Heart left ventricle (tissue), 16 donors: ENCODE measurements around the gene DZIP1. TPM values are rescaled to one million over a fixed set of nuclear protein-coding genes. Genes with fewer than 3 reads are reported as not detected.
A peak's percentile ranks its signal among the peaks of the same experiment; 100 is the strongest.

Source experiments
- ATAC-seq, 4 donors: fragments of 200-7000 bp; cut with Tn5 transposase; one replicate each; pipeline ENCODE4 v1.9.1; 2020 to 2022; ENCODE audit warnings: moderate library complexity in 4 of 4, mild to moderate bottlenecking in 3 of 4, moderate number of reproducible peaks in 1 of 4
- DNase-seq, 5 donors: peaks; one replicate each; pipeline ENCODE4 v3.0.0-alpha.2; 2020
- H3K27ac ChIP-seq, 12 donors: fragments of 200-600 bp; sonication (generic) in 4 of 12; one replicate each; pipeline versions ENCODE4 v1.5.0 to v1.8.0; 2016 to 2022; ENCODE audit warnings: mild to moderate bottlenecking in 2 of 12
- H3K27me3 ChIP-seq, 9 donors: fragments of 200-600 bp; sonication (generic) in 2 of 9; one replicate each; pipeline versions ENCODE4 v1.5.1 to v1.8.0; 2016 to 2022; ENCODE audit warnings: mild to moderate bottlenecking in 3 of 9
- H3K36me3 ChIP-seq, 9 donors: fragments of 200-600 bp; sonication (generic) in 2 of 9; one replicate each; pipeline versions ENCODE4 v1.5.0 to v1.8.0; 2018 to 2022; ENCODE audit warnings: mild to moderate bottlenecking in 2 of 9
- H3K4me1 ChIP-seq, 12 donors: fragments of 200-600 bp; sonication (generic) in 4 of 12; one replicate each; pipeline versions ENCODE4 v1.5.0 to v1.8.0; 2016 to 2022; ENCODE audit warnings: mild to moderate bottlenecking in 3 of 12
- H3K4me3 ChIP-seq, 12 donors: fragments of 200-600 bp; sonication (generic) in 4 of 12; one replicate each; pipeline versions ENCODE4 v1.5.0 to v1.8.0; 2017 to 2022; ENCODE audit warnings: mild to moderate bottlenecking in 9 of 12, moderate library complexity in 4 of 12
- H3K9me3 ChIP-seq, 12 donors: fragments of 200-600 bp; sonication (generic) in 4 of 12; one replicate each; pipeline versions ENCODE4 v1.5.0 to v1.8.0; 2016 to 2022; ENCODE audit warnings: mild to moderate bottlenecking in 1 of 12
- POLR2A ChIP-seq, 2 donors: fragments of 450-650 bp; IDR thresholded peaks; one replicate each; pipeline ENCODE4 v1.6.1; 2017; ENCODE audit warnings: antibody characterized with exemption in 2 of 2, mild to moderate bottlenecking in 2 of 2, moderate library complexity in 2 of 2
- WGBS, 4 donors: extraction: QIAGEN DNeasy Blood & Tissue Kit in 2 of 4; methylation state at CpG; one replicate each; pipeline versions ENCODE4 v1.1.5 to v1.1.7; 2013 to 2018; 5-methylcytosine and 5-hydroxymethylcytosine counted together
- intact Hi-C, 10 donors: fragments of 100-400 bp; cut with DNase I; formaldehyde crosslinking; loops; one replicate each; pipeline versions ENCODE4 v1.11.1 to v1.14.2; 2022
- polyA plus RNA-seq, 2 donors: library from polyadenylated mRNA; stranded (reverse); fragments of 200-250 nt; gene quantifications; one replicate each; pipeline ENCODE4 v1.2.3, GENCODE V29; 2013
- total RNA-seq, 9 donors: library from RNA; depleted of rRNA in 2 of 9; stranded (reverse); fragments of >200 nt in 2 of 9; fragmentation: NEBNext Ultra II Directional in 3 of 9; extraction: Animal tissue kit (Norgen Biotek cat#: 25700) in 3 of 9; gene quantifications; one replicate each; pipeline versions ENCODE4 v1.1.0 to v1.2.4, GENCODE V29; 2016 to 2023
- TF ChIP-seq, protein P1 (sequence below), 12 donors: fragments of 200-600 bp; sonication (generic) in 4 of 12; IDR thresholded peaks; one replicate each; pipeline versions ENCODE4 v1.5.0 to v1.8.0; 2018 to 2022; ENCODE audit warnings: antibody characterized with exemption in 12 of 12, mild to moderate bottlenecking in 5 of 12
- donor health status: ischemic (EF 13 %, LVEDD 7.1; RV severe dilation, severe dysfunction).
- donor health status: healthy with polysubstance abuse.
- donor health status: DM: no; HTN: yes; CAD: no.
- donor health status: DM: no; HTN: no; CAD: no.
- donor health status: ischemic (EF 25% LVEDD 6.9; RV normal size, moderate dysfunction).
- donor health status: ischemic (EF 25% LVEDD 5.7; RV mildly dilated, moderate dysfunction).
- donor health status: healthy.
- donor health status: DM: yes; HTN: yes; CAD: no.
- donor health status: ischemic (EF 35%, LVEDD 5.7; RV mildly dilated, moderate dysfunction).
- donor health status: nonischemic (EF 11% LVEDD 7.7; RV severe dilation, severe dysfunction).
- donor health status: DM: yes; HTN: yes; CAD: no.
- donor health status: PGD.
- donor health status: ischemic (EF 29% LVEDD 5.4; RV normal size, mild dysfunction).
- donor health status: nonischemic (EF 23%, LVEDD 6.1; RV moderate dilation, normal function).

The DZIP1 gene
- total and polyA plus RNA-seq, 11 donors: 1.9 to 6.9 (median 4.2) TPM

GRCh38 chr13:95660981-95661581 lies 16.6 kb upstream of the DZIP1 start:
- Histone ChIP-seq H3K27ac (no peak overlapping the region), H3K36me3 (no peaks in the 10 kb centered on the region), H3K9me3 (peaks cover 0 to 28% (median 12%) of the 10 kb centered on the region in 12 donors), H3K27me3 (peaks cover 0 to 7% (median 0%) of the 10 kb centered on the region in 9 donors), H3K4me3 (no peak overlapping the region), H3K4me1 (no peaks in the 10 kb centered on the region)
- no peak for TF ChIP-seq POLR2A (IDR thresholded peaks at IDR 0.05)
- TF ChIP-seq, protein P1, sequence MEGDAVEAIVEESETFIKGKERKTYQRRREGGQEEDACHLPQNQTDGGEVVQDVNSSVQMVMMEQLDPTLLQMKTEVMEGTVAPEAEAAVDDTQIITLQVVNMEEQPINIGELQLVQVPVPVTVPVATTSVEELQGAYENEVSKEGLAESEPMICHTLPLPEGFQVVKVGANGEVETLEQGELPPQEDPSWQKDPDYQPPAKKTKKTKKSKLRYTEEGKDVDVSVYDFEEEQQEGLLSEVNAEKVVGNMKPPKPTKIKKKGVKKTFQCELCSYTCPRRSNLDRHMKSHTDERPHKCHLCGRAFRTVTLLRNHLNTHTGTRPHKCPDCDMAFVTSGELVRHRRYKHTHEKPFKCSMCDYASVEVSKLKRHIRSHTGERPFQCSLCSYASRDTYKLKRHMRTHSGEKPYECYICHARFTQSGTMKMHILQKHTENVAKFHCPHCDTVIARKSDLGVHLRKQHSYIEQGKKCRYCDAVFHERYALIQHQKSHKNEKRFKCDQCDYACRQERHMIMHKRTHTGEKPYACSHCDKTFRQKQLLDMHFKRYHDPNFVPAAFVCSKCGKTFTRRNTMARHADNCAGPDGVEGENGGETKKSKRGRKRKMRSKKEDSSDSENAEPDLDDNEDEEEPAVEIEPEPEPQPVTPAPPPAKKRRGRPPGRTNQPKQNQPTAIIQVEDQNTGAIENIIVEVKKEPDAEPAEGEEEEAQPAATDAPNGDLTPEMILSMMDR (IDR thresholded peaks at IDR 0.05): peak; percentile 39 to 67 (median 52)
- peak in 1 of 5 donors; percentile 16 for DNase-seq
- intact Hi-C loops: loop anchor here in 4 of 10 donors (5.0 to 10.0 kb wide), 5 partner anchors 124 to 474 kb away; no protein-coding TSS in a partner anchor
- ATAC-seq: no peak

GRCh38 chr13:95659500-95659899 lies 15.0 kb upstream of the DZIP1 start:
- H3K4me1 ChIP-seq: no peaks in the 10 kb centered on the region
- TF ChIP-seq POLR2A (IDR thresholded peaks at IDR 0.05): no peak
- H3K27me3 ChIP-seq: peaks cover 0 to 7% (median 0%) of the 10 kb centered on the region in 9 donors
- H3K9me3 ChIP-seq: peaks cover 0 to 12% (median 0%) of the 10 kb centered on the region in 12 donors
- no peak for DNase-seq
- no peak overlapping the region for H3K27ac ChIP-seq
- no peaks in the 10 kb centered on the region for H3K36me3 ChIP-seq
- no peak overlapping the region for H3K4me3 ChIP-seq
- no peak for ATAC-seq
- intact Hi-C loops: loop anchor here in 3 of 10 donors (5.0 to 10.0 kb wide), 3 partner anchors 122 to 155 kb away; no protein-coding TSS in a partner anchor

- WGBS, 4 donors: 46 to 63% (median 59%) methylated on average over 3 of the region's 3 CpGs
- peaks cover 0 to 8% (median 0%) of the 10 kb centered on the region in 9 donors for H3K27me3 ChIP-seq
- no peak overlapping the region for H3K4me3 ChIP-seq
- intact Hi-C loops: loop anchor here in 3 of 10 donors (5.0 to 10.0 kb wide), 3 partner anchors 119 to 152 kb away; no protein-coding TSS in a partner anchor
- no peak overlapping the region for H3K27ac ChIP-seq
- H3K4me1 ChIP-seq: no peaks in the 10 kb centered on the region
- peaks cover 0 to 9% (median 0%) of the 10 kb centered on the region in 12 donors for H3K9me3 ChIP-seq
- TF ChIP-seq POLR2A (IDR thresholded peaks at IDR 0.05): no peak
- TF ChIP-seq, protein P1 (IDR thresholded peaks at IDR 0.05): no peak
- H3K36me3 ChIP-seq: no peaks in the 10 kb centered on the region
- ATAC-seq (no peak), DNase-seq (no peak)
Measured at GRCh38 chr13:95656386-95657015, 12.0 kb upstream of the DZIP1 start.

DNA sequence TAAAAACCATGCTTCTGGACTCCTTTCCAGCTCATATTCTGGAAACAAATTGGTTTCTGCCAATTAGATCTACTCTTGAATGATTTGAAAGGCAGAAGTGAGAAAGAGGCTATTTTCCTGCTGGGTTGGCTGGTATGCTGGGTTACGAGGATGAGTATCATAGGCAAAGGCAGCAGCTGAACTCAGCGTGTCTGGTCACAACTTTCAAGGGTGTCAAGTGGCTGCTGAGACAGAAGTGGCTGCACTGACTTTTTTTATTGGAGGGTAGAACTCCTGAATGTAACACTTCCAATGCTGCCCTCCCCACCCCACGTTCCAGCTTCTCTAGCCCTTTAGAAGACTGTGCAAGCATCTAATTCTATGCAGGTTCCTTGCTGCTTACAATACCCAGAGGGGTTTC lies 8.3 kb upstream of the DZIP1 start:
- no peak overlapping the region for H3K27ac ChIP-seq

More for the DNA sequence above, 8.3 kb upstream of the DZIP1 start:
- WGBS, 4 donors: 31 to 45% (median 37%) methylated on average over 3 of the region's 3 CpGs
- Histone ChIP-seq H3K4me1 (no peaks in the 10 kb centered on the region), H3K4me3 (no peak overlapping the region), H3K27me3 (peaks cover 0 to 8% (median 0%) of the 10 kb centered on the region in 9 donors), H3K9me3 (peaks cover 0 to under 1% (median 0%) of the 10 kb centered on the region in 12 donors), H3K36me3 (no peaks in the 10 kb centered on the region)
- no peak for DNase-seq
- intact Hi-C loops: loop anchor here in 2 of 10 donors (10.0 kb wide), 2 partner anchors 118 to 148 kb away; no protein-coding TSS in a partner anchor
- ATAC-seq: no peak
- TF ChIP-seq, protein P1 (IDR thresholded peaks at IDR 0.05): no peak
- no peak for TF ChIP-seq POLR2A (IDR thresholded peaks at IDR 0.05)
